ENCODE data around the gene MYO5B. TPM values are rescaled to one million over a fixed set of nuclear protein-coding genes. Genes with fewer than 3 reads are reported as not detected.

The MYO5B gene
- polyA plus RNA-seq, 1 experiment = 0.18 TPM

GRCh38 chr18:50154420-50154819 lies 40.5 kb downstream of the MYO5B start:
- ChIA-PET CTCF (no interaction called here), POLR2A (no interaction called here)
- no peak for TF ChIP-seq CTCF (IDR thresholded peaks at IDR 0.05; ENCODE audit: insufficient read depth, low read depth, low read length)
- Histone ChIP-seq H3K4me3 (ENCODE audit: low read depth, low read length) (no peak overlapping the region), H3K27me3 (ENCODE audit: control insufficient read depth, insufficient read depth, low read length) (no peaks in the 10 kb centered on the region), H3K36me3 (ENCODE audit: control insufficient read depth, insufficient read depth, low read length) (no peaks in the 10 kb centered on the region)
- no peak for DNase-seq (ENCODE audit: low read depth)

GRCh38 chr18:50152900-50153299 lies 42.0 kb downstream of the MYO5B start:
- H3K36me3 ChIP-seq (ENCODE audit: control insufficient read depth, insufficient read depth, low read length) = no peaks in the 10 kb centered on the region
- H3K4me3 ChIP-seq (ENCODE audit: low read depth, low read length) = no peak overlapping the region
- POLR2A ChIA-PET = no interaction called here
- CTCF ChIA-PET = interaction anchor here (1.1 kb wide), 1 partner anchor 42 kb away, joined by 3 read pairs; the partner anchor contains the start of gene MYO5B
- no peak for TF ChIP-seq CTCF (IDR thresholded peaks at IDR 0.05; ENCODE audit: insufficient read depth, low read depth, low read length)
- no peak for DNase-seq (ENCODE audit: low read depth)
- no peaks in the 10 kb centered on the region for H3K27me3 ChIP-seq (ENCODE audit: control insufficient read depth, insufficient read depth, low read length)

GRCh38 chr18:50151926-50152325 lies 43.0 kb downstream of the MYO5B start:
- H3K36me3 ChIP-seq (ENCODE audit: control insufficient read depth, insufficient read depth, low read length) = no peaks in the 10 kb centered on the region
- ChIA-PET POLR2A (no interaction called here), CTCF (no interaction called here)
- no peak for DNase-seq (ENCODE audit: low read depth)
- no peak for TF ChIP-seq CTCF (IDR thresholded peaks at IDR 0.05; ENCODE audit: insufficient read depth, low read depth, low read length)
- no peaks in the 10 kb centered on the region for H3K27me3 ChIP-seq (ENCODE audit: control insufficient read depth, insufficient read depth, low read length)
- no peak overlapping the region for H3K4me3 ChIP-seq (ENCODE audit: low read depth, low read length)

GRCh38 chr18:50144540-50144939 lies 50.4 kb downstream of the MYO5B start:
- no peak for DNase-seq (ENCODE audit: low read depth)
- CTCF ChIA-PET = no interaction called here

GRCh38 chr18:50143886-50144285 lies 51.1 kb downstream of the MYO5B start:
- no peak for DNase-seq (ENCODE audit: low read depth)
- Histone ChIP-seq H3K27me3 (ENCODE audit: control insufficient read depth, insufficient read depth, low read length) (no peaks in the 10 kb centered on the region), H3K36me3 (ENCODE audit: control insufficient read depth, insufficient read depth, low read length) (no peaks in the 10 kb centered on the region), H3K4me3 (ENCODE audit: low read depth, low read length) (no peak overlapping the region)
- CTCF ChIA-PET = no interaction called here
- POLR2A ChIA-PET = no interaction called here
- no peak for TF ChIP-seq CTCF (IDR thresholded peaks at IDR 0.05; ENCODE audit: insufficient read depth, low read depth, low read length)

More at GRCh38 chr18:50144540-50144939, 50.4 kb downstream of the MYO5B start:
- H3K4me3 ChIP-seq (ENCODE audit: low read depth, low read length) = no peak overlapping the region
- no peaks in the 10 kb centered on the region for H3K36me3 ChIP-seq (ENCODE audit: control insufficient read depth, insufficient read depth, low read length)
- no peaks in the 10 kb centered on the region for H3K27me3 ChIP-seq (ENCODE audit: control insufficient read depth, insufficient read depth, low read length)
- POLR2A ChIA-PET = no interaction called here
- TF ChIP-seq CTCF (IDR thresholded peaks at IDR 0.05; ENCODE audit: insufficient read depth, low read depth, low read length) = no peak
